Fibroblast of mammary gland (primary cell): ENCODE measurements around the gene CYP51A1.

Experiments used
- DNase-seq: peaks from one replicate; pipeline ENCODE4 v3.0.0-alpha.2; 2010; ENCODE audit warnings: low read depth
- H3K4me3 ChIP-seq: 2 replicates; pipeline ENCODE4 v1.5.1; 2011; ENCODE audit warnings: low read depth, mild to moderate bottlenecking, low read length, moderate library complexity; ENCODE audit not compliant: control insufficient read depth
- TF ChIP-seq, protein P1 (sequence below): conservative IDR thresholded peaks from 2 replicates; pipeline ENCODE4 v1.5.1; 2011; ENCODE audit warnings: low read depth, low read length, inconsistent platforms; ENCODE audit not compliant: control insufficient read depth, insufficient read depth

Gene CYP51A1

GRCh38 chr7:92072121-92072520, 62.2 kb downstream of the CYP51A1 start:
- TF ChIP-seq, protein P1, sequence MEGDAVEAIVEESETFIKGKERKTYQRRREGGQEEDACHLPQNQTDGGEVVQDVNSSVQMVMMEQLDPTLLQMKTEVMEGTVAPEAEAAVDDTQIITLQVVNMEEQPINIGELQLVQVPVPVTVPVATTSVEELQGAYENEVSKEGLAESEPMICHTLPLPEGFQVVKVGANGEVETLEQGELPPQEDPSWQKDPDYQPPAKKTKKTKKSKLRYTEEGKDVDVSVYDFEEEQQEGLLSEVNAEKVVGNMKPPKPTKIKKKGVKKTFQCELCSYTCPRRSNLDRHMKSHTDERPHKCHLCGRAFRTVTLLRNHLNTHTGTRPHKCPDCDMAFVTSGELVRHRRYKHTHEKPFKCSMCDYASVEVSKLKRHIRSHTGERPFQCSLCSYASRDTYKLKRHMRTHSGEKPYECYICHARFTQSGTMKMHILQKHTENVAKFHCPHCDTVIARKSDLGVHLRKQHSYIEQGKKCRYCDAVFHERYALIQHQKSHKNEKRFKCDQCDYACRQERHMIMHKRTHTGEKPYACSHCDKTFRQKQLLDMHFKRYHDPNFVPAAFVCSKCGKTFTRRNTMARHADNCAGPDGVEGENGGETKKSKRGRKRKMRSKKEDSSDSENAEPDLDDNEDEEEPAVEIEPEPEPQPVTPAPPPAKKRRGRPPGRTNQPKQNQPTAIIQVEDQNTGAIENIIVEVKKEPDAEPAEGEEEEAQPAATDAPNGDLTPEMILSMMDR = no peak
- no peak overlapping the region for H3K4me3 ChIP-seq
- DNase-seq = no peak

DNA sequence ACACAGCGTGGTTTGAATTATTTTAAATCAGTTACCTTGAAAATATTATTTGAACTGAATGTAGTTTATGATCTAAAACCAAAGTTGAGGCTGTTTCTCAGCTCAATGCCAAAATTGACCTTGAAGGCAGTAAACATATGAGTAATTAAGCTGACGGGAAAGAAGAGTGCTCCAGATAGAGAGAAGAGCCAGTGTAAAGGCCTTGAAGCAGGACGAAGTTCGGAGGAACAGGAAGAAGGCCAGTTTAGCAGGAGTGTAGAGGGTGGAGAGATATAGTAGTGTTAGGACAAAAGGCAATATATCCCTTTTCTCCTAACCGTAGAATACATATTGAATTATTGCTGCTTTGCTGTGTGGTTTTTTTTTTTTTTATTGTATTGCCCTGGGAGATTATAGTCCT, 63.2 kb downstream of the CYP51A1 start:
- H3K4me3 ChIP-seq = no peak overlapping the region
- DNase-seq = no peak
- TF ChIP-seq, protein P1 = no peak

- TF ChIP-seq, protein P1 = no peak
- no peak overlapping the region for H3K4me3 ChIP-seq
- DNase-seq = no peak
These were observed 69.7 kb downstream of the CYP51A1 start for GRCh38 chr7:92064438-92065029.
